Hepatocyte (in vitro differentiated cells): ENCODE data around the gene DCAF15.

ENCODE experiments used
- CTCF ChIP-seq: fragments of 200-600 bp; sonication (generic); IDR thresholded peaks from 2 replicates; pipeline ENCODE4 v1.5.1; 2016; ENCODE audit warnings: antibody characterized with exemption, mild to moderate bottlenecking; ENCODE audit not compliant: poor library complexity
- EZH2 ChIP-seq: fragments of 200-600 bp; sonication (generic); IDR thresholded peaks from 2 replicates; pipeline ENCODE4 v1.6.1; 2016; ENCODE audit warnings: antibody characterized with exemption, mild to moderate bottlenecking, borderline replicate concordance

GRCh38 chr19:13926715-13927114, 25.6 kb upstream of the DCAF15 start:
- TF ChIP-seq CTCF (no peak), EZH2 (no peak)
